ENCODE data around the gene IGFL2. TPM values are rescaled to one million over a fixed set of nuclear protein-coding genes. Genes with fewer than 3 reads are reported as not detected.
A peak's percentile ranks its signal among the peaks of the same experiment; 100 is the strongest.

IGFL2 gene
- total RNA-seq, 1 experiment from 2014 or later, result 64.7 TPM

DNA sequence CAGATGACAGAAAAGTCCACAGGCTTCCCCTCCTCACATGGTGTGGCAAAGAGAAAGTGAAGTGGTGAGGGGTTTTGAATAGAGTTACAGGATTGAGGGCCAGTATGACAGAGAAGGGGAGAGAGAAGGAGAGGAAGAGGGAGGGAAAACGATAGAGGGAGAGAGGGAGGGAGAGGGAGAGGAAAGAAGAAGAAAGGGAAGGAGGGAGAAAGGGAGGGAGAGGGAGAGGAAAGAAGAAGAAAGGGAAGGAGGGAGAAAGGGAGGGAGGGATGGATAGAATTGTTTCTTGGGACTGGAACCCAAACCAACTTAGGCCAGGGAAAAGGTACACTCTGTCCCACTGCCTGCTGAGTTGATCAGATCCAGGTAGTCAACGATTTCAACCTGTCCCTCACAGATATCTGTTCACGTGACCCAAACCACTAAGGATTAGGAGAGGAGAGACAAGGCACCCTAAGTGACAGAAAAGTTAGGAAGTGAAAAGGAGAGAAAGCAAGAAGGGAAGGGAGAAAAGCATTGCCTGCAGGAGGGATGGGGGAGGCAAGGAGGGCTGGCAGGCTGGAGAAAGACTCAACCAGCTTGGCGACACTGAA lies 15.4 kb upstream of the IGFL2 start:
- intact Hi-C loops (cut with micrococcal nuclease; ENCODE audit: unreplicated experiment), result no loop called here
- no TSS peak for BruUV-seq (replicated peaks)
- ChIA-PET POLR2A (no interaction called here), CTCF (no interaction called here)
- no peaks in the 10 kb centered on the region for H3K27me3 ChIP-seq (replicated peaks; ENCODE audit: control insufficient read depth, insufficient read depth, low read length)
- H3K36me3 ChIP-seq (ENCODE audit: control insufficient read depth, insufficient read depth, low read length), result no peaks in the 10 kb centered on the region
- TF ChIP-seq, protein P1, sequence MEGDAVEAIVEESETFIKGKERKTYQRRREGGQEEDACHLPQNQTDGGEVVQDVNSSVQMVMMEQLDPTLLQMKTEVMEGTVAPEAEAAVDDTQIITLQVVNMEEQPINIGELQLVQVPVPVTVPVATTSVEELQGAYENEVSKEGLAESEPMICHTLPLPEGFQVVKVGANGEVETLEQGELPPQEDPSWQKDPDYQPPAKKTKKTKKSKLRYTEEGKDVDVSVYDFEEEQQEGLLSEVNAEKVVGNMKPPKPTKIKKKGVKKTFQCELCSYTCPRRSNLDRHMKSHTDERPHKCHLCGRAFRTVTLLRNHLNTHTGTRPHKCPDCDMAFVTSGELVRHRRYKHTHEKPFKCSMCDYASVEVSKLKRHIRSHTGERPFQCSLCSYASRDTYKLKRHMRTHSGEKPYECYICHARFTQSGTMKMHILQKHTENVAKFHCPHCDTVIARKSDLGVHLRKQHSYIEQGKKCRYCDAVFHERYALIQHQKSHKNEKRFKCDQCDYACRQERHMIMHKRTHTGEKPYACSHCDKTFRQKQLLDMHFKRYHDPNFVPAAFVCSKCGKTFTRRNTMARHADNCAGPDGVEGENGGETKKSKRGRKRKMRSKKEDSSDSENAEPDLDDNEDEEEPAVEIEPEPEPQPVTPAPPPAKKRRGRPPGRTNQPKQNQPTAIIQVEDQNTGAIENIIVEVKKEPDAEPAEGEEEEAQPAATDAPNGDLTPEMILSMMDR (IDR thresholded peaks at IDR 0.05; ENCODE audit: insufficient read depth in 1 of 2, low read depth in 1 of 2, low read length in 1 of 2, severe bottlenecking in 1 of 2, unreplicated experiment in 1 of 2), result no peak
- peaks cover 22% of the 10 kb centered on the region for H3K4me1 ChIP-seq
- Mint-ChIP-seq H3K27me3 (ENCODE audit: insufficient read depth, unreplicated experiment) (no peaks in the 10 kb centered on the region), H3K4me1 (ENCODE audit: low read depth, unreplicated experiment) (peaks cover 20% of the 10 kb centered on the region), H3K27ac (ENCODE audit: unreplicated experiment) (peak overlapping the region; percentile 77), H3K4me3 (ENCODE audit: unreplicated experiment) (no peak overlapping the region), H3K36me3 (ENCODE audit: insufficient read depth, unreplicated experiment) (no peaks in the 10 kb centered on the region), H3K9me3 (ENCODE audit: unreplicated experiment) (peaks cover 58% of the 10 kb centered on the region)
- H3K4me3 ChIP-seq (ENCODE audit: low read depth, low read length), result no peak overlapping the region
- DNase-seq, result no peak
- peaks cover 19% of the 10 kb centered on the region for H3K9me3 ChIP-seq

DNA sequence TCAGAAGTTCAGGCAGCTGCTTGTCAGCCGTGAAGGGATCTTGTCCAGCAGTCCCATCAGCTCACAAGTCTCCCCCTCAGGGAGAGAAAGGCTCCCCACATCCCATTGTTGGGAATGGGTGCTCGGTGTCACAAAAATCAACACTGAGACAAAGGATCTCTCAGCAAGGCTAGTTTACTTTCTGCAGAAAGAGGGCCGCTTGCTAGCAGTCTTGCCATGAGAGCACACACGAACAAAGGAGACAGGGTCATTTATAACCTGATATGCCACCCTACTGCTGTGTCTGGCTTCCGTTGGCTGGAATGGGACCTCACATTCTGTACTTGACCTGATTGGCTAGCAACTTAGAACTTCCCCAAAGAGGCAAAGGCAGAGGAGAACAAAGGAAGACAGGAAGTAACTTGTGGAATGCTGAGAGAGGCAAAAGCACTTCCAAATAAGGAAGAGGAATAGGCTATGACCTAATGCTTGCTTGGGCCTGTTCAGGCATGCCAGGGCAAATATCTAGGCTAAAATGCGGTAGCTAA lies 14.9 kb upstream of the IGFL2 start:
- Histone ChIP-seq H3K36me3 (ENCODE audit: control insufficient read depth, insufficient read depth, low read length) (no peaks in the 10 kb centered on the region), H3K9me3 (peaks cover 19% of the 10 kb centered on the region), H3K4me3 (ENCODE audit: low read depth, low read length) (no peak overlapping the region), H3K27me3 (replicated peaks; ENCODE audit: control insufficient read depth, insufficient read depth, low read length) (no peaks in the 10 kb centered on the region), H3K4me1 (peaks cover 22% of the 10 kb centered on the region)
- no TSS peak for BruUV-seq (replicated peaks)
- Mint-ChIP-seq H3K9me3 (ENCODE audit: unreplicated experiment) (peaks cover 58% of the 10 kb centered on the region), H3K4me3 (ENCODE audit: unreplicated experiment) (no peak overlapping the region), H3K4me1 (ENCODE audit: low read depth, unreplicated experiment) (peaks cover 20% of the 10 kb centered on the region), H3K36me3 (ENCODE audit: insufficient read depth, unreplicated experiment) (no peaks in the 10 kb centered on the region), H3K27me3 (ENCODE audit: insufficient read depth, unreplicated experiment) (no peaks in the 10 kb centered on the region), H3K27ac (ENCODE audit: unreplicated experiment) (peak overlapping the region; percentile 77)
- peak; percentile 59 to 66 for DNase-seq
- ChIA-PET CTCF (no interaction called here), POLR2A (interaction anchor here (1.4 kb wide), 1 partner anchor 15 kb away, joined by 4 read pairs; the partner anchor contains the start of gene IGFL2)
- intact Hi-C loops (cut with micrococcal nuclease; ENCODE audit: unreplicated experiment), result no loop called here
- TF ChIP-seq, protein P1 (IDR thresholded peaks at IDR 0.05; ENCODE audit: insufficient read depth in 1 of 2, low read depth in 1 of 2, low read length in 1 of 2, severe bottlenecking in 1 of 2, unreplicated experiment in 1 of 2), result no peak

DNA sequence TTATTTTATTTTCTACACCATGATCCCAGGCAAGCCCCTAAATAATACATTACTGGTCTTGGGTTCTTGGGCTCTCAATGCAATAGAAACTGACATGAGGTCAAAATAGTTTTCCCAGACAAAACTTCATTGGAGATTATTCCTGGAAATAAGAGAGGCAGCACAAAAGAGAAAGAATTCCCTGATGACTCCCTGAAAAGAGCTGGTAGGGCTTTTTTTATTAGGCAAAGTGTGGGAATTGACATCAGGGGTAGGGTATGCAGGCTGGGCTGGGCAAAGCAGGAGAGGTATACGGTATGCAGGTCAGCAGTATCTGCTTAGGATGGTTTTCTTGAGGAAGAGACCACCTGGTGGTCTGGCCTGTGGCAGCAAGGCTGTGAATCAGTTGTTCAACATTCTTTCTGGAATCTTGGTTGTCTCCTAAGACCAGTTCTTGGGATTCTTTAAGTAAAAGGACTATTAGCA lies 14.2 kb upstream of the IGFL2 start:
- ChIA-PET CTCF (no interaction called here), POLR2A (interaction anchor here (1.4 kb wide), 1 partner anchor 14 kb away, joined by 4 read pairs; the partner anchor contains the start of gene IGFL2)
- peaks cover 19% of the 10 kb centered on the region for H3K9me3 ChIP-seq
- H3K4me3 ChIP-seq (ENCODE audit: low read depth, low read length), result no peak overlapping the region
- no peaks in the 10 kb centered on the region for H3K27me3 ChIP-seq (replicated peaks; ENCODE audit: control insufficient read depth, insufficient read depth, low read length)
- DNase-seq, result no peak
- H3K9me3 Mint-ChIP-seq (ENCODE audit: unreplicated experiment), result peaks cover 58% of the 10 kb centered on the region
- no peaks in the 10 kb centered on the region for H3K36me3 ChIP-seq (ENCODE audit: control insufficient read depth, insufficient read depth, low read length)
- H3K4me3 Mint-ChIP-seq (ENCODE audit: unreplicated experiment), result no peak overlapping the region
- intact Hi-C loops (cut with micrococcal nuclease; ENCODE audit: unreplicated experiment), result no loop called here
- H3K36me3 Mint-ChIP-seq (ENCODE audit: insufficient read depth, unreplicated experiment), result no peaks in the 10 kb centered on the region
- TF ChIP-seq, protein P1 (IDR thresholded peaks at IDR 0.05; ENCODE audit: insufficient read depth in 1 of 2, low read depth in 1 of 2, low read length in 1 of 2, severe bottlenecking in 1 of 2, unreplicated experiment in 1 of 2), result no peak
- H3K4me1 ChIP-seq, result peaks cover 22% of the 10 kb centered on the region
- H3K27me3 Mint-ChIP-seq (ENCODE audit: insufficient read depth, unreplicated experiment), result no peaks in the 10 kb centered on the region
- H3K27ac Mint-ChIP-seq (ENCODE audit: unreplicated experiment), result peak overlapping the region; percentile 77
- no TSS peak for BruUV-seq (replicated peaks)
- peaks cover 20% of the 10 kb centered on the region for H3K4me1 Mint-ChIP-seq (ENCODE audit: low read depth, unreplicated experiment)

Data from Caco-2 (cell line).